Fibroblast of lung (primary cell): ENCODE results near the gene HIVEP1. TPM values are rescaled to one million over a fixed set of nuclear protein-coding genes. Genes with fewer than 3 reads are reported as not detected.

Source experiments
- DNase-seq, 2 donors: peaks; one replicate each; pipeline versions ENCODE4 v3.0.0 to v3.0.0-alpha.2; 2010; ENCODE audit warnings: low read depth in 2 of 2
- H2AFZ ChIP-seq: 2 replicates; pipeline ENCODE4 v1.5.1; 2012; ENCODE audit warnings: low read length, control low read depth, inconsistent platforms
- H3K27ac ChIP-seq: 2 replicates; pipeline ENCODE4 v1.5.1; 2011; ENCODE audit warnings: low read length, control low read depth; ENCODE audit not compliant: insufficient read depth
- H3K27me3 ChIP-seq: 2 replicates; pipeline ENCODE4 v1.5.1; 2011; ENCODE audit warnings: mild to moderate bottlenecking, low read length; ENCODE audit not compliant: control insufficient read depth, insufficient read depth
- H3K36me3 ChIP-seq: 2 replicates; pipeline ENCODE4 v1.5.1; 2011; ENCODE audit warnings: low read length; ENCODE audit not compliant: control insufficient read depth, insufficient read depth
- H3K4me1 ChIP-seq: 2 replicates; pipeline ENCODE4 v1.5.1; 2011; ENCODE audit warnings: low read length; ENCODE audit not compliant: control insufficient read depth, insufficient read depth; ENCODE audit errors: extremely low read depth
- H3K4me2 ChIP-seq: 2 replicates; pipeline ENCODE4 v1.5.1; 2011; ENCODE audit warnings: low read length, control low read depth; ENCODE audit not compliant: insufficient read depth; ENCODE audit errors: extremely low read depth
- H3K4me3 ChIP-seq, 4 experiments: fragments of 200-600 bp in 1 of 4; sonication (generic) in 1 of 4; replicated peaks in 1 of 4; 2 replicates each; pipeline ENCODE4 v1.5.1; 2011 to 2016; ENCODE audit warnings: low read length in 4 of 4, low read depth in 3 of 4, mild to moderate bottlenecking in 3 of 4, control low read depth in 2 of 4, inconsistent platforms in 1 of 4, mixed read lengths in 1 of 4; ENCODE audit not compliant: insufficient read depth in 1 of 4; ENCODE audit errors: control extremely low read depth in 1 of 4
- H3K79me2 ChIP-seq: 2 replicates; pipeline ENCODE4 v1.5.1; 2012; ENCODE audit warnings: mild to moderate bottlenecking, low read length, inconsistent platforms; ENCODE audit not compliant: control insufficient read depth, insufficient read depth
- H3K9ac ChIP-seq: 2 replicates; pipeline ENCODE4 v1.5.1; 2011; ENCODE audit warnings: mild to moderate bottlenecking, low read length, control low read depth; ENCODE audit not compliant: insufficient read depth
- H3K9me3 ChIP-seq: 2 replicates; pipeline ENCODE4 v1.5.1; 2012; ENCODE audit warnings: low read depth, low read length; ENCODE audit not compliant: control insufficient read depth, insufficient read depth
- H4K20me1 ChIP-seq: 2 replicates; pipeline ENCODE4 v1.5.1; 2011; ENCODE audit warnings: low read length; ENCODE audit not compliant: control insufficient read depth, insufficient read depth; ENCODE audit errors: extremely low read depth
- EZH2 ChIP-seq: IDR thresholded peaks from 2 replicates; pipeline ENCODE4 v1.5.1; 2012; ENCODE audit warnings: low read length, control low read depth, mild to moderate bottlenecking; ENCODE audit errors: missing control alignments
- polyA plus RNA-seq, 2 donors: library from polyadenylated mRNA; depleted of rRNA in 1 of 2; stranded (reverse) in 1 of 2; unstranded in 1 of 2; fragments of >200 nt; gene quantifications; 2 replicates each; pipeline ENCODE4 v1.2.1, GENCODE V29; 2011 to 2012; ENCODE audit warnings: missing spikeins in 1 of 2
- total RNA-seq: library from RNA; depleted of rRNA; stranded (reverse); fragments of >200 nt; gene quantifications from 2 replicates; pipeline ENCODE4 v1.2.1, GENCODE V29; 2014
- TF ChIP-seq, protein P1 (sequence below), 2 donors: IDR thresholded peaks in 1 of 2; conservative IDR thresholded peaks in 1 of 2; 1 replicate in 1 of 2; 2 replicates in 1 of 2; pipeline ENCODE4 v1.5.1; 2011 to 2012; ENCODE audit warnings: low read length in 2 of 2, control low read depth in 1 of 2, inconsistent platforms in 1 of 2, low read depth in 1 of 2, mild to moderate bottlenecking in 1 of 2

Gene HIVEP1
- total and polyA plus RNA-seq, 2 donors (not counting 1 experiment from before 2014, with no cell fraction given): 9.9 to 14.6 TPM

DNA sequence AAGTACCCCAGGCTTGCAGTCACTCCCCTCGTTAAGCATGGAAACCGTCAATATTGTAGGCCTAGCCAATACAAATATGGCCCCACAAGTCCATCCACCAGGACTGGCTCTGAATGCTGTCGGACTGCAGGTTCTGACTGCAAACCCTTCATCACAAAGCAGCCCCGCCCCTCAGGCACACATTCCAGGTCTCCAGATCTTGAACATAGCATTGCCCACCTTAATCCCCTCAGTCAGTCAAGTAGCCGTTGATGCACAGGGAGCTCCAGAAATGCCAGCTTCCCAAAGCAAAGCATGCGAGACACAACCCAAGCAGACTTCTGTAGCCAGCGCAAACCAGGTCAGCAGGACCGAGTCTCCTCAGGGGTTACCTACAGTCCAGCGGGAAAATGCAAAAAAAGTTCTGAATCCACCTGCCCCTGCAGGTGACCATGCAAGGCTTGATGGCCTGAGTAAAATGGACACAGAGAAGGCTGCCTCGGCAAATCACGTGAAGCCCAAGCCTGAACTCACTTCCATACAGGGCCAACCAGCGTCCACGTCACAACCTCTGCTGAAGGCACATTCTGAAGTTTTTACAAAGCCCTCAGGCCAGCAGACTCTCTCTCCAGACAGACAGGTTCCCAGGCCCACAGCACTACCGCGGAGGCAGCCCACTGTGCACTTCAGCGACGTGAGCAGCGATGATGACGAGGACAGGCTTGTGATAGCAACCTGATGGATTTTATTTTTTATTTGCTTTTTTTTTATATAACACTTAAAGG, 151.8 kb downstream of the HIVEP1 start:
- DNase-seq: no peak
- no peak overlapping the region for H2AFZ ChIP-seq
- H3K27me3 ChIP-seq: no peaks in the 10 kb centered on the region
- peaks cover 6% of the 10 kb centered on the region for H3K4me1 ChIP-seq
- H3K4me3 ChIP-seq: no peak overlapping the region
- TF ChIP-seq, protein P1, sequence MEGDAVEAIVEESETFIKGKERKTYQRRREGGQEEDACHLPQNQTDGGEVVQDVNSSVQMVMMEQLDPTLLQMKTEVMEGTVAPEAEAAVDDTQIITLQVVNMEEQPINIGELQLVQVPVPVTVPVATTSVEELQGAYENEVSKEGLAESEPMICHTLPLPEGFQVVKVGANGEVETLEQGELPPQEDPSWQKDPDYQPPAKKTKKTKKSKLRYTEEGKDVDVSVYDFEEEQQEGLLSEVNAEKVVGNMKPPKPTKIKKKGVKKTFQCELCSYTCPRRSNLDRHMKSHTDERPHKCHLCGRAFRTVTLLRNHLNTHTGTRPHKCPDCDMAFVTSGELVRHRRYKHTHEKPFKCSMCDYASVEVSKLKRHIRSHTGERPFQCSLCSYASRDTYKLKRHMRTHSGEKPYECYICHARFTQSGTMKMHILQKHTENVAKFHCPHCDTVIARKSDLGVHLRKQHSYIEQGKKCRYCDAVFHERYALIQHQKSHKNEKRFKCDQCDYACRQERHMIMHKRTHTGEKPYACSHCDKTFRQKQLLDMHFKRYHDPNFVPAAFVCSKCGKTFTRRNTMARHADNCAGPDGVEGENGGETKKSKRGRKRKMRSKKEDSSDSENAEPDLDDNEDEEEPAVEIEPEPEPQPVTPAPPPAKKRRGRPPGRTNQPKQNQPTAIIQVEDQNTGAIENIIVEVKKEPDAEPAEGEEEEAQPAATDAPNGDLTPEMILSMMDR (conservative IDR thresholded peaks at IDR 0.05 in 1 of 2, IDR thresholded peaks at IDR 0.05 in 1 of 2; ENCODE audit: low read depth in 1 of 2, low read length in 2 of 2): no peak
- TF ChIP-seq EZH2: no peak
- peaks cover 7% of the 10 kb centered on the region for H3K36me3 ChIP-seq
- no peaks in the 10 kb centered on the region for H3K9me3 ChIP-seq
- no peak overlapping the region for H3K4me2 ChIP-seq
- H3K27ac ChIP-seq: no peak overlapping the region
- no peaks in the 10 kb centered on the region for H3K79me2 ChIP-seq
- no peak overlapping the region for H3K9ac ChIP-seq
- H4K20me1 ChIP-seq: no peaks in the 10 kb centered on the region

DNA sequence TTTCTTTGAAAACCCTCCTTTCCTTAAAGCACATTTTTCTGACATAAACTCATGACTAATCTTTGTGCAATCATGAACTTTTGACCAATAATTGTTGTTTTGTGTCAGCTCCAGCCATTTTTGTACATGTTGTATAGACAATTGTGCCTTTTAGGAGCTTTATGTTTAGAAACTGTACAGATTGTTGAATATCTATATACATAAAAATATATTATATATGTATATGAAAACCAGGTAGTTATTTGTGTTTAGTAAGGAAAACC, 152.3 kb downstream of the HIVEP1 start:
- Histone ChIP-seq H3K27me3 (no peaks in the 10 kb centered on the region), H4K20me1 (no peaks in the 10 kb centered on the region), H3K9ac (no peak overlapping the region), H3K27ac (no peak overlapping the region), H3K79me2 (no peaks in the 10 kb centered on the region), H3K36me3 (peaks cover 7% of the 10 kb centered on the region), H3K9me3 (no peaks in the 10 kb centered on the region), H2AFZ (no peak overlapping the region), H3K4me1 (peaks cover 6% of the 10 kb centered on the region), H3K4me3 (no peak overlapping the region), H3K4me2 (no peak overlapping the region)
- DNase-seq: peak; percentile 10 to 54
- TF ChIP-seq, protein P1 (conservative IDR thresholded peaks at IDR 0.05 in 1 of 2, IDR thresholded peaks at IDR 0.05 in 1 of 2; ENCODE audit: low read depth in 1 of 2, low read length in 2 of 2): no peak

- Histone ChIP-seq H2AFZ (no peak overlapping the region), H3K36me3 (peaks cover 7% of the 10 kb centered on the region), H3K4me1 (peaks cover 5% of the 10 kb centered on the region), H3K9me3 (no peaks in the 10 kb centered on the region), H3K79me2 (no peaks in the 10 kb centered on the region), H3K27ac (no peak overlapping the region), H3K27me3 (no peaks in the 10 kb centered on the region), H4K20me1 (no peaks in the 10 kb centered on the region), H3K9ac (no peak overlapping the region), H3K4me3 (no peak overlapping the region), H3K4me2 (no peak overlapping the region)
- DNase-seq: no peak
- TF ChIP-seq, protein P1 (conservative IDR thresholded peaks at IDR 0.05 in 1 of 2, IDR thresholded peaks at IDR 0.05 in 1 of 2; ENCODE audit: low read depth in 1 of 2, low read length in 2 of 2): no peak
- TF ChIP-seq EZH2: no peak
These were observed 153.2 kb downstream of the HIVEP1 start for GRCh38 chr6:12165297-12165696.
